ACC112 (cell line): Measurements from ENCODE around the gene TMIGD2.
A peak's percentile ranks its signal among the peaks of the same experiment; 100 is the strongest.
"Not testable (repeated sequence)": the region's sequence is repeated elsewhere in the genome, so short reads cannot be mapped to it uniquely, and the experiment has no call there.

Experiments
- H2AFZ ChIP-seq: fragments of 200-600 bp; sonication (generic); one replicate; pipeline ENCODE4 v1.6.0; 2017; ENCODE audit warnings: antibody characterized with exemption, low read length; ENCODE audit not compliant: unreplicated experiment
- H3K27ac ChIP-seq: fragments of 200-600 bp; sonication (generic); 2 replicates; pipeline ENCODE4 v1.5.1; 2014; ENCODE audit warnings: low read depth, mild to moderate bottlenecking, antibody characterized with exemption, low read length, moderate library complexity
- H3K27me3 ChIP-seq: fragments of 200-600 bp; sonication (generic); 2 replicates; pipeline ENCODE4 v1.6.1; 2014; ENCODE audit warnings: mild to moderate bottlenecking, antibody characterized with exemption, low read length, moderate library complexity, mixed read lengths; ENCODE audit not compliant: insufficient read depth
- H3K36me3 ChIP-seq: fragments of 200-600 bp; sonication (generic); 2 replicates; pipeline ENCODE4 v1.6.1; 2016; ENCODE audit warnings: mild to moderate bottlenecking, antibody characterized with exemption, low read length, moderate library complexity, mixed read lengths; ENCODE audit not compliant: insufficient read depth
- H3K4me1 ChIP-seq: fragments of 200-600 bp; sonication (generic); one replicate; pipeline ENCODE4 v1.6.1; 2016; ENCODE audit warnings: low read length, mixed read lengths; ENCODE audit not compliant: insufficient read depth, unreplicated experiment, control insufficient read depth
- H3K4me3 ChIP-seq: fragments of 200-600 bp; sonication (generic); 2 replicates; pipeline ENCODE4 v1.5.1; 2014; ENCODE audit warnings: mild to moderate bottlenecking, low read depth, low read length
- H3K79me2 ChIP-seq: fragments of 200-600 bp; sonication (generic); one replicate; pipeline ENCODE4 v1.6.0; 2016; ENCODE audit warnings: low read length; ENCODE audit not compliant: control insufficient read depth, unreplicated experiment, insufficient read depth

TMIGD2 gene

GRCh38 chr19:4294389-4294788 lies 7.8 kb downstream of the TMIGD2 start:
- Histone ChIP-seq H3K36me3 (no peaks in the 10 kb centered on the region), H3K4me3 (no peak overlapping the region), H3K27ac (no peak overlapping the region), H3K79me2 (no peaks in the 10 kb centered on the region), H3K4me1 (no peaks in the 10 kb centered on the region), H2AFZ (no peak overlapping the region), H3K27me3 (no peaks in the 10 kb centered on the region)

GRCh38 chr19:4292515-4292914 lies 9.7 kb downstream of the TMIGD2 start:
- no peak overlapping the region for H3K4me3 ChIP-seq
- H3K27ac ChIP-seq: no peak overlapping the region
- H3K79me2 ChIP-seq: no peaks in the 10 kb centered on the region
- H3K27me3 ChIP-seq: no peaks in the 10 kb centered on the region
- H2AFZ ChIP-seq: no peak overlapping the region
- H3K36me3 ChIP-seq: no peaks in the 10 kb centered on the region
- no peaks in the 10 kb centered on the region for H3K4me1 ChIP-seq

- H3K36me3 ChIP-seq: no peaks in the 10 kb centered on the region
- no peaks in the 10 kb centered on the region for H3K27me3 ChIP-seq
- H3K27ac ChIP-seq: no peak overlapping the region
- H3K79me2 ChIP-seq: no peaks in the 10 kb centered on the region
- H3K4me1 ChIP-seq: no peaks in the 10 kb centered on the region
- H2AFZ ChIP-seq: no peak overlapping the region
- no peak overlapping the region for H3K4me3 ChIP-seq
Observed at GRCh38 chr19:4291184-4291732, 10.9 kb downstream of the TMIGD2 start.

- no peaks in the 10 kb centered on the region for H3K36me3 ChIP-seq
- H3K27ac ChIP-seq: no peak overlapping the region
- H3K4me3 ChIP-seq: no peak overlapping the region
- peaks cover 7% of the 10 kb centered on the region for H3K27me3 ChIP-seq
- no peaks in the 10 kb centered on the region for H3K4me1 ChIP-seq
- no peak overlapping the region for H2AFZ ChIP-seq
- H3K79me2 ChIP-seq: no peaks in the 10 kb centered on the region
Observed at GRCh38 chr19:4288091-4288777, 14.0 kb downstream of the TMIGD2 start.

DNA sequence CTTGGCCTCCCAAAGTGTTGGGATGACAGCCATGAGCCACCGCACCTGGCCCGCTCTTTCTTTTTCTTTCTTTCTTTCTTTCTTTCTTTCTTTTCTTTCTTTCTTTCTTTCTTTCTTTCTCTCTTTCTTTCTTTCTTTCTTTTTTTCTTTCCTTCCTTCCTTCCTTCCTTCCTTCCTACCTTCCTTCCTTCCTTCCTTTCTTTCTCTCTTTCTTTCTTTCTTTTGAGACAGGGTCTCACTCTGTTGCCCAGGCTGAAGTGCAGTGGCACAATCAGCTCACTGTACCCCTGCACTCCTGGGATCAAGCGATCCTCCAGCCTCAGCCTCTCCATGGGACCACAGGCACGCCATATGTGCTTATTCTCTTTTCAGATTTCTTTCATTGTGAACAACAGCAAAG lies 16.0 kb downstream of the TMIGD2 start:
- not testable (repeated sequence) for H3K4me1 ChIP-seq, H3K4me3 ChIP-seq, H3K36me3 ChIP-seq, H3K79me2 ChIP-seq, H3K27ac ChIP-seq, H2AFZ ChIP-seq
- H3K27me3 ChIP-seq: peaks cover 14% of the 10 kb centered on the region

- Histone ChIP-seq H3K27me3 (peaks cover 25% of the 10 kb centered on the region), H3K27ac (no peak overlapping the region), H3K4me1 (no peaks in the 10 kb centered on the region), H3K36me3 (no peaks in the 10 kb centered on the region), H3K4me3 (no peak overlapping the region), H3K79me2 (no peaks in the 10 kb centered on the region), H2AFZ (no peak overlapping the region)
Observed at GRCh38 chr19:4284974-4285373, 17.2 kb downstream of the TMIGD2 start.

DNA sequence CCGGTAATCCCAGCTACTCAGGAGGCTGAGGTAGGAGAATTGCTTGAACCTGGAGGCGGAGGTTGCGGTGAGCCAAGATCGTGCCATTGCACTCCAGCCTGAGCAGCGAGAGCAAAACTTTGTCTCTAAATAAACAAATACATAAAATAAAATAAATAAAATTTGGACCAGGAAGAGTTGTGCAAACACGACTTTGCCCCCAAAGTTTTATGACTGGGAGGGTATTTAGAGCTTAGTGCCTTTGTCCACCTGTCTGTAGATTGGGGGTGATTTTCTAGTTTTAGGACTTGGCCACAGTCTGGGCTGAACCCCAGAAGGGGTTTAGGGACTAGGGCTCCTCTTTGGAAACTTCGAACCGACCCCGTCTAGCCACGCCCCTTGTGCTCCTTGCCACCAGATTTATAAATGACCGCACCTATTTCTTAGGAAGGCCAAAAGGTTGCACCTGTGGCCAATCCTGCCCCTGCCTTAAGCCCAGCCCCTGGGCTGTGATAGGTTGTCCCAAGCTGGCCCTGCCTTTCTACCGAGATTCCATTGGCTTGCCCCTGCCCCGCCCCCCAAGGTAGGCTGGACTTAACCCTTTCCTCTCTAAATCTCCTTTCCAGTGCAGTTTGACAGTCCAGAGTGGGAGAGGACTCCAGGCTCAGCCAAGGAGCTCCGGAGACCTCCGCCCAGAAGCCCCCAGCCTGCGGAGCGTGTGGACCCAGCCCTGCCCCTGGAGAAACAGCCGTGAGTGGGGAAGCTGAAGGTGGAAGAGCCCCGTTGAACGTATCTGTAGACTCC lies 17.8 kb downstream of the TMIGD2 start:
- Histone ChIP-seq H3K27ac (no peak overlapping the region), H3K27me3 (peaks cover 32% of the 10 kb centered on the region), H3K36me3 (no peaks in the 10 kb centered on the region), H2AFZ (no peak overlapping the region), H3K4me1 (no peaks in the 10 kb centered on the region), H3K4me3 (no peak overlapping the region), H3K79me2 (no peaks in the 10 kb centered on the region)

DNA sequence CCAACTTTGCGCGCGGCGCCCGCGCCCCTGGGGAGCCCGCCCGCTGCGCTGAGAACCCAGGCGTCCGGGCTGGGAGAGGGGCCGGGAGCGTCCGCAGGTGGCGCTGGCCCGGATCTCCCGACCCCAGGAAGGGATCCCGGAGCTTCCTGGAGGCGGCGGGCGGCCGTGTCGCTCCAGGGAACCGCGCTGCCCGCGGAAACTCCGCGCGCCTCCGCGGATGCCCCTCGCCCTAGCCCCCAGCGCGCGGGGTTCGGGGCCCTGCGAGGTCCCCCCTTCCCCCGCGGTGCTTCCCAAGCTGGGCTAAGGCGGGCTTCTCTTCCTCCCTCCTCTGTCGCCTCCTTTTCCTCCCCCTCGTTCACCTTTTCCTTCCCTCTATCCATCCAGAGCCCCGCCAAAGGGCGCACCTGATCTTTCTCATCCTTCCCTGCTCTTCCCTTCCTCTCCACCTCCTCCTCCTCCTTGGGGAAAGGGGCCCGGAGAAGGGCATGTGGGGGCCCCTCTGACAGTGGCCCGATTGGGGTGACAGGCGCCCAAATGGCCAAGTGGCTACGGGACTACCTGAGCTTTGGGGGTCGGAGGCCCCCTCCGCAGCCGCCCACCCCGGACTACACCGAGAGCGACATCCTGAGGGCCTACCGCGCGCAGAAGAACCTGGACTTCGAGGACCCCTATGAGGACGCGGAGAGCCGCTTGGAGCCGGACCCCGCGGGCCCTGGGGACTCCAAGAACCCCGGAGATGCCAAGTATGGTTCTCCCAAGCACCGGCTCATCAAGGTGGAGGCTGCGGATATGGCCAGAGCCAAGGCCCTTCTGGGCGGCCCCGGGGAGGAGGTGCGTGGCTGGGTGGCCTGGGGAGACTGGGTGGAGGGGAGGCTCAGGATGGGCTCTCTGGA lies 22.4 kb downstream of the TMIGD2 start:
- no peaks in the 10 kb centered on the region for H3K79me2 ChIP-seq

DNA sequence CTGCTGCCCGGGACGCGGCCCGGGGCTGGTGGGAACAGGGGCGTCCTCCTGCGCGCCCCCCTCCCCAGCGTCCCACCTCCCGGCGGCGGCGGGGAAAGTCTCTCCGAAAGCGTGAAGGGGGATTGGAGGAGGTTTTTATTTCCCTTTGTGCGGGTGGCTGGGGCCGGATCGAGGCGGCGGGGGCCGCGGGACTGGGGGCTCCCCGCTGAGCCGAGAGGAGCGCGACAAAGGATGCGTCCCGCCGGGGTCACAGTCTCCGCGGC lies 23.0 kb downstream of the TMIGD2 start:
- H3K36me3 ChIP-seq: no peaks in the 10 kb centered on the region
- no peaks in the 10 kb centered on the region for H3K79me2 ChIP-seq
- H3K27me3 ChIP-seq: peaks cover 34% of the 10 kb centered on the region
- H2AFZ ChIP-seq: no peak overlapping the region
- no peaks in the 10 kb centered on the region for H3K4me1 ChIP-seq
- no peak overlapping the region for H3K27ac ChIP-seq
- H3K4me3 ChIP-seq: peak overlapping the region; percentile 37; the same call in 1 of the 2 replicates

More for the DNA sequence above, 22.4 kb downstream of the TMIGD2 start:
- H2AFZ ChIP-seq: no peak overlapping the region
- H3K27ac ChIP-seq: no peak overlapping the region
- no peaks in the 10 kb centered on the region for H3K36me3 ChIP-seq
- H3K27me3 ChIP-seq: peaks cover 37% of the 10 kb centered on the region
- no peaks in the 10 kb centered on the region for H3K4me1 ChIP-seq
- peak overlapping the region; percentile 37; the same call in 1 of the 2 replicates for H3K4me3 ChIP-seq

- Histone ChIP-seq H3K27me3 (peaks cover 34% of the 10 kb centered on the region), H3K4me1 (no peaks in the 10 kb centered on the region), H3K4me3 (peak within 1 kb of the TSS; percentile 37; the same call in 1 of the 2 replicates), H3K79me2 (no peaks in the 10 kb centered on the region), H3K36me3 (no peaks in the 10 kb centered on the region), H2AFZ (no peak within 1 kb of the TSS), H3K27ac (no peak within 1 kb of the TSS)
Observed at GRCh38 chr19:4278419-4279266, 23.5 kb downstream of the TMIGD2 start, which contains the start of gene SHD. Gene SHD, plus strand, starts transcription at chr19:4279266. Its CDS starts 798 bp downstream, at chr19:4280064.
